ENCODE results near the gene RAC3. TPM values are rescaled to one million over a fixed set of nuclear protein-coding genes. Genes with fewer than 3 reads are reported as not detected.

RAC3 gene
- total and polyA plus RNA-seq, 3 donors from 2014 or later, result 42.3 to 102 (median 74.3) TPM

DNA sequence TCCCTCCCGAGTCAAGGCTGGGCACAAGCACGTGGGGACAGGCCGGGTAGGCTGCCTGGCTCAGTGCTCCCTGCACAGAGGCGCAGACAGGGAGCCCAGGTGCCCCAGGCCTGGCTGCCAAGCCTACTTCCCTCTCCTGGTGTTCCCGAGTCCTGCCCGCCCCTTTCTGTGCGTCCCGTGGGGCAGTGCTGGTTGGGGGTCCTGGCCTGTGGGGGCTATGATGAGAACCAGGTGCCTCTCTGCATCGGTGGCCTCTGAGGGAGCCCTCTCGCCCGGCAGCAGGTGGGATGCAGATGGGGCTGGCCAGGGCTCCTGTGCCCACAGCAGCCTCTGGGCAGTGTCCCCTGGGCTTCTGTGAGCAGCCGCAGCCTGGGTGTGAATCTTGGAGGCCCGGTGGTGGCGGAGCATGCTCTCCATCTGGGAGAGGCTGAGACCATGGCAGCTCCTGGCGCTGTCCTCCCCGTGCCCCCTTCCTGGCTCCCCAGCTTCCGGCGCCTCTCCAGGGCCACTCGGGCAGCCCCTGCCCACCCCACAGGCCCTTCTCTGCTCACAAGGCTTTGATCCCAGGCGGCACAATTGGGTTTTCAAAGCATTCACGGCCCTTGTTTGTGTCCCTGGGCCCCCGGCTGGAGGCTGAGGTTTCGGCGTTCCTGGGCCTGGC lies 16.0 kb upstream of the RAC3 start:
- WGBS, 2 donors, result 90 to 96% methylated on average over 13 to 21 of the region's 24 CpGs
- H3K27ac ChIP-seq, result no peak overlapping the region
- intact Hi-C loops (cut with DNase I; ENCODE audit: low total_unique reads), result no loop called here

DNA sequence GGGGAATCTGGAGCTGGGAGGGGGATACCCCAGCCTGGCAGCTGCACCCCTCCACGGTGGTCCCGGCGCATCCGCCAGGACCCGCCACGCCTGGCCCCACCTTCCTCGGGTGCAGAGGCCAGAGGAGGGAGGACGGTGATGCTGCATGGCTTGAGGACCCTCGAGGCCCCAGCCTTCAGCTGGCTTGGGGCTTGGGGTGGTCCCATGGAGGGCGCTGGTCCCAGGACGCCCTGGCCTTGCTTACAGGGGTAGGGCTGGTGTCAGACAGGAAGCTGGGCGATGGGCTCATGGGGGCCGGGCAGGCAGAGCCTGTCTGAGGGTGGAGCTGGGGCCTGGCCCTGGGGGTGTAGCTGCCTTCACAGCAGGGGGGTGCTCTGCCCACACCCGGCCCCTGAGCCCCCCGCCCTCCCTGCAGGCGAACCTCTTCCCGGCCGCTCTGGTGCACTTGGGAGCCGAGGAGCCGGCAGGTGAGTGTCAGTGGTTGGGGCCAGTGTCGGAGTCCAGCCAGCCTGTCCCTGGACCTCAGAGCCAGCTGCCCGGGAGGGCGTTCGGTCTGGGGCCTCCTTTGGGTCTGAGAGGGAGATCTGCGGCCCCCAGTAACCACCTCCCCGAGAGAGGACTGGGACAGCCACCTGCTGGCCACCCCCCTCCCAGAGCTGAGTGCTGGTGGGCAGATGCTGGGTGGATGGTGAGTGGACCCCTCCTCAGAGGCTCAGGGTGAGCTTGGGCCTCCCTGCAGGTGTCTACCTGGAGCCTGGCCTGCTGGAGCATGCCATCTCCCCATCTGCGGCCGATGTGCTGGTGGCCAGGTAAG lies 15.2 kb upstream of the RAC3 start:
- intact Hi-C loops (cut with DNase I; ENCODE audit: low total_unique reads), result no loop called here
- TF ChIP-seq, protein P1, sequence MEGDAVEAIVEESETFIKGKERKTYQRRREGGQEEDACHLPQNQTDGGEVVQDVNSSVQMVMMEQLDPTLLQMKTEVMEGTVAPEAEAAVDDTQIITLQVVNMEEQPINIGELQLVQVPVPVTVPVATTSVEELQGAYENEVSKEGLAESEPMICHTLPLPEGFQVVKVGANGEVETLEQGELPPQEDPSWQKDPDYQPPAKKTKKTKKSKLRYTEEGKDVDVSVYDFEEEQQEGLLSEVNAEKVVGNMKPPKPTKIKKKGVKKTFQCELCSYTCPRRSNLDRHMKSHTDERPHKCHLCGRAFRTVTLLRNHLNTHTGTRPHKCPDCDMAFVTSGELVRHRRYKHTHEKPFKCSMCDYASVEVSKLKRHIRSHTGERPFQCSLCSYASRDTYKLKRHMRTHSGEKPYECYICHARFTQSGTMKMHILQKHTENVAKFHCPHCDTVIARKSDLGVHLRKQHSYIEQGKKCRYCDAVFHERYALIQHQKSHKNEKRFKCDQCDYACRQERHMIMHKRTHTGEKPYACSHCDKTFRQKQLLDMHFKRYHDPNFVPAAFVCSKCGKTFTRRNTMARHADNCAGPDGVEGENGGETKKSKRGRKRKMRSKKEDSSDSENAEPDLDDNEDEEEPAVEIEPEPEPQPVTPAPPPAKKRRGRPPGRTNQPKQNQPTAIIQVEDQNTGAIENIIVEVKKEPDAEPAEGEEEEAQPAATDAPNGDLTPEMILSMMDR (IDR thresholded peaks at IDR 0.05), result no peak
- TF ChIP-seq POLR2A (IDR thresholded peaks at IDR 0.05), result no peak
- DNase-seq, result no peak

More for the DNA sequence above, 16.0 kb upstream of the RAC3 start:
- Histone ChIP-seq H3K4me3 (no peak overlapping the region), H3K27me3 (no peaks in the 10 kb centered on the region), H3K36me3 (ENCODE audit: low read depth, missing control alignments) (no peaks in the 10 kb centered on the region), H3K9me3 (no peaks in the 10 kb centered on the region), H3K4me1 (peaks cover 6% of the 10 kb centered on the region)
- DNase-seq, result no peak
- TF ChIP-seq POLR2A (IDR thresholded peaks at IDR 0.05), result no peak
- TF ChIP-seq, protein P1 (IDR thresholded peaks at IDR 0.05), result no peak

DNA sequence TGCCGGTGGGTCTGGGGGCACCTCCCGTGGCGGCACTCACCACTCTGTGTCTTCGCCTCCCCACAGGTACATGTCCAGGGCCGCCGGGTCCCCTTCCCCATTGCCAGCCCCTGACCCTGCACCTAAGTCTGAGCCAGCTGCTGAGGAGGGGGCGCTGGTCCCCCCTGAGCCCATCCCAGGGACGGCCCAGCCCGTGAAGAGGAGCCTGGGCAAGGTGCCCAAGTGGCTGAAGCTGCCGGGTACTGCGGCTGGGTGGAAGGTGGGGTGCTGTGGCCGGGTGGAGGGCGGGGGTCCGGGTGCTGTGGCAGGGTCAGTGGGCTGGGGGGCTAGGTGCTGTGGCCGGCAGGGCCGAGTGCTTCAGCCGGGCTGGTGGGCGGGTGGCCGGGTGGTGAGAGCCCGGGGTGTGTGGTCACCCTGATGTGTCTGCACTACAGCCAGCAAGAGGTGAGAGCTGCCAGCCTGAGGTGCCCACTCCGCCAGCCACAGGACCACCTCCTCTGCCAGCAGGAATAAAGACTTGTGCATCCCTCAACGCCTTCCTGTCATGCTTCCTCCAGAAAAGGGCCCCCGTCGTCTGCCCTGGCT lies 14.5 kb upstream of the RAC3 start:
- Histone ChIP-seq H3K4me1 (peaks cover 13% of the 10 kb centered on the region), H3K27me3 (no peaks in the 10 kb centered on the region), H3K9me3 (no peaks in the 10 kb centered on the region), H3K36me3 (ENCODE audit: low read depth, missing control alignments) (no peaks in the 10 kb centered on the region), H3K4me3 (no peak overlapping the region), H3K27ac (no peak overlapping the region)
- intact Hi-C loops (cut with DNase I; ENCODE audit: low total_unique reads), result no loop called here
- TF ChIP-seq POLR2A (IDR thresholded peaks at IDR 0.05), result no peak
- TF ChIP-seq, protein P1 (IDR thresholded peaks at IDR 0.05), result no peak
- DNase-seq, result no peak
- WGBS, 2 donors, result 91 to 93% methylated on average over 21 to 23 of the region's 24 CpGs

More for the DNA sequence above, 15.2 kb upstream of the RAC3 start:
- no peak overlapping the region for H3K27ac ChIP-seq
- no peaks in the 10 kb centered on the region for H3K9me3 ChIP-seq
- no peak overlapping the region for H3K4me3 ChIP-seq
- peaks cover 6% of the 10 kb centered on the region for H3K4me1 ChIP-seq
- H3K36me3 ChIP-seq (ENCODE audit: low read depth, missing control alignments), result no peaks in the 10 kb centered on the region
- 91 to 95% methylated on average over 7 to 22 of the region's 28 CpGs for WGBS, 2 donors
- no peaks in the 10 kb centered on the region for H3K27me3 ChIP-seq

DNA sequence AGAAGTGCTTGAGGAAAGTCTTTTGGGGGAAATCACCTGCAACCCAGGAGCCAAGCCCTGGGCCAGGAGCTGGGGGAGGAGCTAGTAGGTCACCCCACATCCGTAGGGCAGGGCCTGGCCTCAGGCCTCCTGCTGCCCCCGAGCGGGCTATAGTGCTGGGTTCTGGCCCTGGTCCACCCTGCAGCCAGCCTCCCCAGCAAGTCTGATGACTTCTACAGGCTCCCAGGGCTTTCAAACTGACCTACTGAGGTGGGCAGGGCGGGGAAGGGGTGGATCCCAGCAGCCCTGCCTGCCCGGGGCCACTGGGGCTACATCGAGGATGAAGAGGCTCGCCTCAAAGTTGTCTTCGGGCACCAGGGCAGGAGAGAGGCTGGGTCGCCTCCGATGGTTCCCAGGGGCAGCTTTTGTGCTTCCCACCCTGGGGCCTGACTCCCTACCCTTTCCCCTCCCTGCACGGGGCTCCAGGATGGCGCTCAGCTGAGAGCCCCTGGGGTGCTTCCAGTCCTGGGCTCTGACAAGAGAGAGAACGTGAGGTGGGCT lies 13.8 kb upstream of the RAC3 start:
- Histone ChIP-seq H3K4me1 (peaks cover 15% of the 10 kb centered on the region), H3K36me3 (ENCODE audit: low read depth, missing control alignments) (no peaks in the 10 kb centered on the region), H3K27me3 (no peaks in the 10 kb centered on the region), H3K4me3 (no peak overlapping the region), H3K27ac (no peak overlapping the region), H3K9me3 (no peaks in the 10 kb centered on the region)
- intact Hi-C loops (cut with DNase I; ENCODE audit: low total_unique reads), result no loop called here
- no peak for DNase-seq
- TF ChIP-seq, protein P1 (IDR thresholded peaks at IDR 0.05), result no peak
- TF ChIP-seq POLR2A (IDR thresholded peaks at IDR 0.05), result no peak
- WGBS, 2 donors, result 84% methylated on average over 13 of the region's 13 CpGs; no CpG with 5 or more reads in 1 of the 2 donors

Data from testis (tissue), 3 donors.